ENCODE measurements around the gene ZNF672.

The ZNF672 gene

DNA sequence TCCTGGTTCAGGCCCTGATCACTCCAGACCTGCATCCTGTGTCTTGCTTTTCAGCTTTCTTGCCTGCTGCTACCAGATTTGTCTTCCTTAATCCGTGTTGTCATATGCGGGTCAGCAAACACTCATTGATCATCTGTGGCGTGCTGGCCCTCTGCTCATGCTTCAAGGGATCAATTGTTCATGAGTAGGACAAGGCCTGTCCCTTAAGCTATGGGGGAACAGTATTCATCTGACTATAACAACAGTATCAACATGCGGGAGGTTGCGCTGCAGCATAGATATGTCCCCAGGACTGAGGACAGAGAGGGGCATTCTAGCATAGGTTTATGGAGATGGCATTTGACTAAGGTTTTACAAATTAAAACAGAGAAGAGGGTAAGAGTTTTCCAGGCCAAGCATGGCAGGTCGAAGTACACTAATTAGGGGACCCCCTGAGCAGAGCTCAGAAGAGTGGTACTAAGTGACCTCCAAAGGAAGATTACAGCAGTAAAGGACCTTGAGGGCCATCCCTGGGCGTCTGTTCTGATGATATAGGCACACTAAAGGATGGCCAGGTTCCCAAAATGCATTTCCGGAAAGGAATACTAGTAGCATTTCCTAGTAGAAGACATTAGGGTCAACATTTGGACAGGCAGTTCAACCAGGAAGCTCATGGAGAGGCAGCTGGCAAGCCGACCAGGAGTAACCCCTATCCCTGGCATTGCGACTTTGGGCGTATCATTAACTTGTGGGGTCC, 811 bp upstream of the ZNF672 start:
- no peak for DNase-seq

DNA sequence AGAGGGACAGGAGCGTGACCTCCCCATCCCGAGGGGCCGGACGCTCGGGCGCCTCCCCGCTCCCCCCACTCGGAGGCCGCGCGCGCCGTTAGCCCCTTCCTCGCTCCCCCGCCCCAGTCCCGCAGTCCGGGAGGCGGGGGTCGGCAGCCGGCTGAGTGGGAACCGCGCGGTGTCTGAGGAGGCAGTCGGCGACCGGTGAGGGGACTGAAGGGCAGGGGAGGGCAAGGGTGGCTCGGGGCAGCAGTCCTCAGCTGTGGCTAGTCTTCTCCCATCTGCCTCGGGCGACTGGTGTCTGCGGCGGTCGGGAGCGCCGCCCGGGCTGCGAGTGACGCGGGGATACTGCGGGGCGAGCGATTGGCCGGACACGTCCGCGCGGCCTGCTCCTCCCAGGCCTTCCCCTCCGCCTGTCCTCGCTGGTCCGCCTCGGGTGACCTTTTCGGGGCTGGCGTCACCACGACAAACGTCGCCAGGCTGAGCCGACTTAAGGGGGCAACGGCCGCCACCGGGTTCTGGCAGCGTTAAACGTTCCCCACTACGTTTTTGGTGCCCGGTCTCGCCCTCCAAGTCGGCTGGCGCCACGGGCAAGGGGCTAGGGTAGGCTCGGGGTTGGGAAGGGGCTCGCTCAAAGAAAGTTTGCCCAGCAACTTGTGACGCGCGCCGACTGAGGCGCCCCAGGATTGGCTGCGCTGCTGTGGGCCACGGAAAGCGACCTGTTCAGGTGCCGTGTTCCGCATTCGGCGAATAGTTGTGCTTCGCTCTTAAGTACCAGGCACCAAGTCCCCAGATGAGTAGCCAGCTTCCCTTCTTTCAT, 538 bp downstream of the ZNF672 start:
- peak; percentile 69 to 89 (median 80) for DNase-seq

DNA sequence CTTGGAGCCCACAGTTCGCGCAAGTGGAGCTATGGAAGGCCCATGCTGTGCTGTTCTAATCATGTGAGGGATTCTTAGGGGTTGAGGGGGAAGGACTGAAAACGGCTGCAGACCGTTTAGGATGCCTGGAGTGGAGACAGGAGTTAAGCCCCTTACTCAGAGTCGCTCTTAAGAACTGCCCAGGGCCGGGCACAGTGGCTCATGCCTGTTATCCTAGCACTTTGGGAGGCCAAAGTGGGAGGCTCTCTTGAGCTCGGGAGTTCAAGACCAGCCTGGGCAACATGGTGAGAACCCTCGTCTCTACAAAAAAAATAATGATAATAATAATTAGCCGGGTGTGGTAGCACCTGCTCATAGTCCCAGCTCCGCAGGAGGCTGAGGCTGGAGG, 1.1 kb downstream of the ZNF672 start:
- no peak for DNase-seq

DNA sequence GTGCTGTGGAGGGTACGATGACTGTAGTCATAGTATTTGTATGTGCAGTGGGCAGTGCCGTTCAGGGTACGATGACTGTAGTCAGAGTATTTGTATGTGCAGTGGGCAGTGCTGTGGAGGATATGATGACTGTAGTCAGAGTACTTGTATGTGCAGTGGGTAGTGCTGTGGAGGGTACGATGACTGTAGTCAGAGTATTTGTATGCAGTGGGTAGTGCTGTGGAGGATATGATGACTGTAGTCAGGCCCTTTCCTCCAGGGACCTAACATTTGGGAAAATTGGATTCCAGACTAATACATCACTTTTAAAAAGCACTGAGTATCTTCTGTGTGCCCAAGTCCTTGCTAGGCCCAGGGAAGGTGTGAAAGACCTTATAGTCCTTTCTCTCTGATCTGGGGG, 2.9 kb downstream of the ZNF672 start:
- DNase-seq, result no peak

DNA sequence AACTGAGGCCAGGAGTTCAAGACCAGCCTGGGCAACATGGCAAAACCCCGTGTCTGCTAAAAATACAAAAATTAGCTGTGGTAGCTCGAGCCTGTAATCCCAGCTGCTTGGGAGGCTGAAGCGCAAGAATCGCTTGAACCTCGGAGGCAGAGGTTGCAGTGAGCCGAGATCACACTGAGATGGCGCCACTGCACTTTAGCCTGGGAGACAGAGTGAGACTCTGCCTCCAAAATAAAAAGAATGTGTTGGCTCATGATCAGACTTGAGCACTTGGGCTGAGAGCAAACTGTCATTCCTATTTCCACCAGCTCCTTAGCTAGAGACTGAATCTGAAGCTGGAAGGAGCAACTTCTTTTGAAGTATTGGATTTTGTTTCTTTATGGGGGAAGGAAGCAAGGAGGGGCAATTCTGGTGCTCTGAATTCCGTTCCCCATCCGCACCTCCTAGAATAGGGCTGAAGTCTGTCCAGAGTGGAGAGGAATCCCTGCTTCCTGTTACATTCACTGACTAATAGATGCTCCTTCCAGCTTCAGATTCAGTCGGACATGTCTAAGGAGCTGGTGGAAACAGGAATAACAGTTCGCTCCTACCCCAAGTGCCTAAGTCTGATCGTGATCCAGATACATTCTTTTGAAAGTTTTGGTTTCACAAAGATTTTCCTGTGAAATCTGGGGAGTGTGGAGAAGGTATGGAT, 3.8 kb downstream of the ZNF672 start:
- peak in 1 of 5 donors; percentile 37 for DNase-seq

DNA sequence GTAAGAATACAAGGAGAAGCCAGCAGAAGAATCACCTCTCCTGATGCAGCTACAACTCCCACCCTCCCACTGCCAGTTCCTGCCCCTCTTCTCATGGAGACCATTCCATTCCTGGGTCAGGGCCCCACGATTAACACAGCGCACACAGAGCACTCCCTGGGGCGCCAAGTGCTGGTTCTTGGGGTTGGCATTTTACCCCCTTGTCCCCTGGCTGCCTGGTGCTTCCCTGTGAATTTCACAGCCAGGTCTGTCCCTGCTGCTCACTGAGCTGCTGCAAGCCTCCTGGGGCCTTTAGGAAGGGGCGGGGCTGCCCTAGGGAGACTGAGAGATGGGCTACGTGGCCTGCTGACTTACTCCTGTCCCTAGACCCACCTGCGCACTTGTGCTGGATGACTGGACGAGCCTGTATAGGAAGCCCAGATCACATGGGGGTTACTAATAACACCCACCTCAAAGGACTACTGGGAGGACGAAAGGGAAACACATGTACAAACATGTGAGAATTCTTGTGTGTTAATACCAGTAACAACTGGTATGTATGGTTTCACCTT, 4.8 kb downstream of the ZNF672 start:
- DNase-seq, result no peak

DNA sequence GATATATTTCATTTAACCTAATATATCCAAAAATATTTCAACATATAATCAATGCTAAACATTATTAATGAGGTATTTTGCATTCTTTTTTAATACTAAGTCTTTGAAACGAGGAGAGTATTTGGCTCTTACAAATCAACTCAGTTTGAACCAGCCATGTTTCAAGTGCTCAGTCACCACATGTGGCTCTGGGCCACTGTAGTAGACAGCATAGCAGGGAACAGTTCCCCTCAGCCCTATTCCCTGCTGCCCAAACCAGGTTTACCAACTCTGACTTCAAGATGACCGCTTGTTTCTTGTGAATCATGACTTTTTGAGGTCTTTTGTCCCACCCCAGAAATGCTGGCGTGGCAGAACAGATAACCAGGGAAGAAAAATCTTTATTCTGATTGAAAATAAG, 5.7 kb downstream of the ZNF672 start:
- no peak for DNase-seq

DNA sequence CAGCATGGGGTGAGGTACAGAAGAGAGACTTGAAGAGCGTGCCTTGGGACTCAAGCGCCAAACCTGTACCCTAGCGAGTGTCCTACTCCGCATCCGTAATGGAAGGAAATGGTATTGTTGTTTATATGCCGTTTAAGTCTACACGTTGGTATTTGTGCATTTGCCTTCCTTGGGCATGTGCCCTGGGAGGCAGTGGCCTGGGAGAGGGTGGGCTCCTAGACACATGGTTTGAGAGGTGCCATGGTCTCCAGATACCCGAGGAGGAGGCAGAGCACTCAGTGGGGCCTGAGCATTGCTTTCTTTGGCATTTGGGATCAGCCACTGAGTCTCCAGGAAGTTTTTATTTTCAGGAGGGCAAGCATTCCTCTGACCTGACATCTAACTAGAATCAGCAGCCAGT, 6.5 kb downstream of the ZNF672 start:
- DNase-seq, result no peak

DNA sequence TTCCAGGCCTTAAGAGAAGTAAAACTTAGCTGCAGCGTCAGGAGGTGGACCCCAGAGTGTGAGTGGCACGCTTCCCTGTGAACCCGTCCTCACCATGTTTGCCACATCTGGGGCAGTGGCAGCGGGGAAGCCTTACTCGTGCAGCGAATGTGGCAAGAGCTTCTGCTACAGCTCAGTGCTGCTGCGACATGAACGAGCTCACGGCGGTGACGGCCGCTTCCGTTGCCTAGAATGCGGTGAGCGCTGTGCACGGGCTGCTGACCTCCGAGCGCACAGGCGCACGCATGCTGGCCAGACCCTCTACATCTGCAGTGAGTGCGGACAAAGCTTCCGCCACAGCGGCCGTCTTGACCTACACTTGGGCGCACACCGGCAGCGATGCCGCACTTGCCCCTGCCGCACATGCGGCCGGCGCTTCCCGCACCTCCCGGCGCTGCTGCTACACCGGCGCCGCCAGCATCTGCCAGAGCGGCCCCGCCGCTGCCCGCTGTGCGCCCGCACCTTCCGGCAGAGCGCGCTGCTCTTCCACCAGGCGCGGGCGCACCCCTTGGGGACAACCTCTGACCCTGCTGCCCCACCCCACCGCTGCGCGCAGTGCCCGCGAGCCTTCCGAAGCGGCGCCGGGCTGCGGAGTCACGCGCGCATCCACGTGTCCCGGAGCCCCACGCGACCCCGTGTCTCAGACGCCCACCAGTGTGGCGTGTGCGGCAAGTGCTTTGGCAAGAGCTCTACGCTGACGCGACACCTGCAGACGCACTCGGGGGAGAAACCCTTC, 9.3 kb downstream of the ZNF672 start:
- no peak for DNase-seq

DNA sequence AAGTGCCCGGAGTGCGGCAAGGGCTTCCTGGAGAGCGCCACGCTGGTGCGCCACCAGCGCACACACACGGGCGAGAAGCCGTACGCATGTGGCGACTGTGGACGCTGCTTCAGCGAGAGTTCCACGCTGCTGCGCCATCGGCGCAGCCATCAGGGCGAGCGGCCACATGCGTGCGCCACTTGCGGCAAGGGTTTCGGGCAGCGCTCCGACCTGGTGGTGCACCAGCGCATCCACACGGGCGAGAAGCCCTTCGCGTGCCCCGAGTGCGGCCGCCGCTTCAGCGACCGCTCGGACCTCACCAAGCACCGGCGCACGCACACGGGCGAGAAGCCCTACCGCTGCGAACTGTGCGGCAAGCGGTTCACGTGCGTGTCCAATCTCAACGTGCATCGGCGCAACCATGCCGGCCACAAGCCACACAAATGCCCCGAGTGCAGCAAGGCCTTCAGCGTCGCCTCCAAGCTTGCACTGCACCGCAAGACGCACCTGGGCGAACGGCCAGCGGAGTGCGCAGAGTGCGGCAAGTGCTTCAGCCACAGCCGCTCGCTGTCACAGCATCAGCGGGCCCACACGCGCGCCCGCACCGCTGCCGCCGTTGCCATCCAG, 10.0 kb downstream of the ZNF672 start:
- no peak for DNase-seq

DNA sequence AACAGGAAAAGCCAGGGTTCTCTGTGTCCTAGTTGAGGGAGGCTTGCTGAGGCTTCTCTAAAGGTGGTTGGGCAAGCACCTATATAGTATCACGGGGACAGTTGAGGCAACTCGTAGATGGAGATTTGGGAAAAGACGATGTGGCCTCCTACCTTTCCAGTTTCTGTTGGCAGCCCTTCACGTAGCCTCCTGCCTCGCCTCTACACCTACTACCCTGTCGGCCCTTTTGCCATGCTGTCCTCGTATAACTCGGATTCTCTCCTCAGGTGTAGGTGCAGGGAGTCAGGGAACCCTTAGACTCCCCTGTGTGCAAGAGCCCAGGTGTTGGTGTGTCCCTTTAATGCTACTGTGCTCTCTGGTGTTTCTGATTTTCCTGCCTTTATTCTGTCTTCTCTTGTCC, 10.6 kb downstream of the ZNF672 start:
- DNase-seq, result no peak

DNA sequence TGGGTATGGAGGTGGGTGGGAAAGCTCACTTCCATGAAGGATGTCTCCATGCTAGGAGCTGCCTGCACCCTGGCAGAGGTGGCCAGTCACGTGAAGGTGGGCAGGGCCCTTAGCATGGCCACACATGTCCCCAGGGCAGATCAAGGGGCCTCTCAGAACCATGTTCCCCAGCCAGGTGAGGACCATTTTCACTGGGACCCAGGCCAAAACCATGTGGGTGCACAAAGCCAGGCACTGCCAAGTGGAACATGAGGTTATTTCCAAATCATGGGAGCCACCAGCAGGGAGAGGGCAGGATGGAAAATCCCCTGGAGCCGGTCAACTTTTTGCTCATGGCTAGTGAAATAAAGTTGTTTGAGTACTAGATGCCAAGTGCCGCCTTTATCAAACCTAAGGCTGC, 11.1 kb downstream of the ZNF672 start:
- no peak for DNase-seq

DNA sequence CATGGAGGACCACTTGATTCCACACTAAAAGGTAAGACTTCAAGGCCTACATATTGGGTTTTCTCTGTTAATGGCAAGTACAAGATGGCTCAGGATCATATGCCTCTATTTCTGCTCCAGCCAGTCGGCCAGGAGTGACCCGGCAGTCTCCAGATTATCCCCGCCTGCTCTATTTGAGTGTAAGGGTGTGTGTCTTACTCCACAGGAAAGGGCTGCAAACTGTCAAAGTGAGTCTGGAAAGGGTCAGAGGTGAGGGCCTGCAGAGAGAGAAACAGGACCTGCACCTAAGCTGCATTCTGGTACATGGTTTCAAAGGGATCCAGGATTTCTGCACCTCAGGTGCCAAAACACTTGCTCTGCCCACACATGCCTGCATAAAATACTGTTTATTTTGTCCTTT, 11.6 kb downstream of the ZNF672 start:
- DNase-seq, result no peak

DNA sequence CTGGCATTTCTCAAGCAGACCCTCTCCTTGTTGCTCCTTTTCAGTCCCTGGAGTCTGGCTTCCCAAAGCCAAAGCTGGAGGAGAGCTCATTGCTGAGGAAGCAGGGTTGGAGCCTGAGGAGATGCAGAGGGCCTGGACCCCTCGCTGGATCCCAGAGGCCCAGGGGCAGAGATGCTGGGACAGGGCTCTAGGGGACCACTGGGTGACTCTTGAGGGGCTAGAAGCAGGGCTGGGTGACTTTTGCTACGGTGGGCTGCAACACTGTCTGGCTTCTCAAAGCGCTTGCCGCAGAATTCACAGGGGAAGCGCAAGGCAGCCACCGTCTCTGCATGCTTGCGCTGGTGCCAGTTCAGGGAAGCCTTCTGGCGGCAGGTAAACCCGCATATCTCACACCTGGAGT, 12.1 kb downstream of the ZNF672 start:
- DNase-seq, result no peak

DNA sequence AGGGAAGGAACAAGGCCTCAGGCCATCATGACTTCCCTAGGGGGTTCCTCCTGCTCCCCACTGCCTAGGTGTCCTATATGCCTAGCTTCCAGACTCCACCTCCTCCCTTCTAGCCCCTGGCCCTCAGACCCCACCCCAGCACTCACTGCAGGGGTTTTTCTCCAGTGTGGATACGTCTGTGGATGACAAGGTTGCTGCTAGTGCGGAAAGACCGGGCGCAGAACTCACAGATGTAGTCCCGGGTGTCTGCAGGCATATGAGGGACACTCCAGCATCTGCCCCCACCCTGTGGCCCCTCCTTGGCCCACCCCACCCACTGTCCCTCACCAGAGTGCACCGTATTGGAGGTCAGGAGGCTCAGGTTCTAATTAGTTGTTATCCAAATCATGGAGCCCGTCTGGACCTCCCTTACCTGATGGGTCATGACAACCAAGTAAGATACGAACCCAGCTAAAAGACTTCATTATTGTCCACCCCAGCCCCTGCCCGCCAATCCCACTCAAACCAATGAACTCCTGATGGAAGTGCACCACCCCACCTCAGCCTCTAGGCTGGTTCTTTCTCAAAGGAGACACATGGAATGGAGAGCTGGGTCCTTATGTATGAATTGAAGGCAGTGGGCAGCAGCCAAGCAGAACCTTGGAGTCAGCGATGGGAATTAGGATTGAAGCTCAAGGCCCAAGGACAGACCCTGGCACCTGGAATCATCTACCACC, 12.7 kb downstream of the ZNF672 start:
- no peak for DNase-seq

DNA sequence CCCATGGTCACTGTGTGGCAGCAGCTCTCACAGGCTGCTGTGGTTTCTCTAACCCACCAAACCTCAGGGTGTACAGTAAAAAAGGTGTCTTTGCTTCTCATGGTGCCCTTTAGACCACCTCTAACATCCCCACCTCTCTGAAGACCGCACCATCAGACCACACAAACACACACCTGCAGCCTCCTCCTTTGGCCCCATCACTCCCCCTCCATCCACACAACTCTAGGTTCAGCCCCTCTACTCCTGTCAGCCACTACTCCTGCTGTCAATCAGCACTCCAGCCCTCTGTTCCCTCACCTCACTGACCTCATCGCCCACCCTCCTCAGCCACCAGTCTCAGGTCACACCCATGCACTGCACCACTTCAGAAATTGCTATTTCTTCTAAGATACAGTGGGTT, 13.4 kb downstream of the ZNF672 start:
- DNase-seq, result no peak

DNA sequence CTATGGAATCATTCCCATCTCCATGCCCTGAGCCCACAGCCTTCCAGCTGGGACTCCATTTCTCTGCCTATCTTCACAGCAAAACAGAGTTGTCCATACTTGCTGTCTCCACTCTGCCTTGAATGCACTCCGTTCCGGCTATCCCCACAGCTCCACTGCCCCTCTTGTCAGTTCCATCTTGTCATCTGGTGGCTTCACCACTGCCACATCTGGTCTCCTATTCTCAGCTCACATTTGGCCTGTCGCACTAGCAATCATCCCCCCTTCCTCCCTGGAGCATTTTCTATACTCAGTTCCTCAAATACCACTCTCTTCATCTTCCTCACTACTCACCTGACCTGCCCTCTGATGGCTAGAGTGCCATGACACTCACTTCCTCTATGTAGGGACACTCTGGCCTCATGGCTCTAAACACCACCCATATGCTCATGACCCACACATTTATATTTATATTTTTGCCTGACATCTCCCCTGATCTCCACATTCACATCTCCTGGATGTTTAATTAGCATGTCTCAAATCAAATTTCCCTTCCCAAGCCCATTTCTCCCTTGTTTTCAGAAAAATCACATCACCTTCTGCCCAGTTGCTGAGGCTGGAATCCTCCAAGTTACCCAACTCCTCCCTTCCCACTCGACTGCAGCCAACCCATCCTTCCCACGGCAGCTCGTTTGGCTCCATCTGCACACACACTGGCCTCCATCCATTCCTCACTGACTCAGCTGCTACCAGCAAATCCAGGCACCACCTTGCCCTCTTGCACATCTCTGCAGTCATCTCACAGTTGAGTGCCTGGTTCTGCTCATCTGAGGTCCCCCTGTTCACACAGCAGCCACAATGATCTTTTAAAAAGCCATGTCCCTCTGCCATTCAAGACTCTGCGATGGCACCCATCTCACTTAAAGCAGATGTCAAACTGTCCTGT, 14.7 kb downstream of the ZNF672 start:
- no peak for DNase-seq

DNA sequence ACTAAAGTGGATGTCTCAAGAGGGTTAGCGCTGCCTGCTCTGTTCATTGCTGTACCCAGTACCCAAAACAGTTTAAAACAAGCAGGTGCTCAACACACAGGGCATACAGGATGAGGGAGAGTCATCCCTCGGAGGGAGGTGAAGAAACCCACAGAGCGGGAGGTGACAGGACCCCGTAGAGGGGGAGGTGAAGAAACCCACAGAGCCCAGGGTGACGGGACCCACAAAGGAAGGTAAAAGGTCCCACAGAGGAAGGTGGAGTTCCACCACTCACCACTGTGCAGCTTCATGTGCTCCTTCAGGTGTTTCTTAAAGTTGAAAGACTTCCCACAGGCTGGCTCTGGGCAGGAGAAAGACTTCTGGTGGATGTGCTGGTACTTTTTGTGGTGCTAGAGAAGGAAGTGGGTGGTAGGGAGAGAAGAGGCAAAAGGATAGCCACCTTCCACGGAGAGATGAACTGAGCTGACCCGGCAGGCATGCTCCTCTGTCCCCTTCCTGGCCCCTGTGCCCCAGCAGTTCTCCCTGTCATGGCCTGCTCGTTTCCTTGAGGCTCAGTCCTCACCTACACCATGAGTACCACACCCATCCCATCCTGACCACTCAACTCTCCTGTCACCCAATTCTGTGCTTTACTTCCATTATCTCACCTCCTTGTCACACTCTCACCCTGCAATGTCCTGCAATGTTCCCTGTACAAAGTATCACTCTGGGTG, 15.8 kb downstream of the ZNF672 start:
- DNase-seq, result no peak

DNA sequence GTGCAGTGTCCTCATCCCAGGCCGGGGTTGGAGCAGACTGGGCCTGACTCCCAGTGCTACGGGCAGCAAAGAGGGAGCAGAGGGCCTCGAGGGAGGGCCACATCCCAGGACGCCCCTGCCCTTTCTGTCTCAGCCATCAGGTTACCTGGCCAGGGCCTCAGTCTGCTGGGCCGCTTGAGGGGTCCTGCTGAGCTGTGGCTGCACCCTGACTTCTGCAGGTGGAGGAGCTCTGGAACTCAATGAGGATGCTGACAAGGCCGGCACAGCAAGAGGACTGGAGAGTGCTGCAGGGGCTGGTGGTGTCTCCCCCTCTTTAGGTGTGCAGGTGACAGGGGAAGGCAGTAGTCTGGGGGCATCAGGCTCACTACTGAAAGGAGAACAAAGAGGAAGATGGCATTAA, 17.6 kb downstream of the ZNF672 start:
- DNase-seq, result no peak

DNA sequence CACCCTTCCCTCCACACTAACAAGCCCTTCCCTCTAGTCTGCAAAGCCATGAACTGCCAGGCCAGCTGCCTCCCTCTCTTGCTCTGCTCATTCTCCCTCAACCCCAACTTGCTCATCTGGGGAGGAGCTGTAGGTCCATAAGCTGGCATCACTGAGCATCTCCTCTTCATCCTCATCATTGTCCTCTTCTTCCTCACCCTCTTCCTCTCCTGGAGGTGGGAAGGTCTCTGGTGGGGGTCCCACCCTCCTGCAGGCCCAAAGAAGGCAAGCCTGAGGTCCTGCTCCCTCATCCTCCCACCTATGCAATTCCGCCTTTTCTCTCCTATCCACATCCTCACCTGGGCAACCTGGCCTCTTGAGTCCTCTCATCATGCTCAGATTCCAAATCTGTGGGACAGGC, 18.2 kb downstream of the ZNF672 start:
- DNase-seq, result no peak

All from T-helper 1 cell (primary cell).